NT2/D1 (cell line): Measurements from ENCODE around the gene TENM4.

Experiments
- SUZ12 ChIP-seq: IDR thresholded peaks from 2 replicates; pipeline ENCODE4 v1.6.1; 2011; ENCODE audit not compliant: insufficient read length, insufficient read depth; ENCODE audit errors: extremely low read depth
- YY1 ChIP-seq: IDR thresholded peaks from 2 replicates; pipeline ENCODE4 v1.6.1; 2011; ENCODE audit not compliant: insufficient read length, insufficient read depth
- ZNF274 ChIP-seq: IDR thresholded peaks from 2 replicates; pipeline ENCODE4 v1.6.1; 2011; ENCODE audit warnings: mild to moderate bottlenecking, low read depth, low read length

GRCh38 chr11:78932757-78933156, 508.1 kb downstream of the TENM4 start:
- TF ChIP-seq YY1 (no peak), ZNF274 (no peak), SUZ12 (no peak)
